Measurements from ENCODE around the gene BSN.
"Not testable (repeated sequence)": the region's sequence is repeated elsewhere in the genome, so short reads cannot be mapped to it uniquely, and the experiment has no call there.

BSN gene

DNA sequence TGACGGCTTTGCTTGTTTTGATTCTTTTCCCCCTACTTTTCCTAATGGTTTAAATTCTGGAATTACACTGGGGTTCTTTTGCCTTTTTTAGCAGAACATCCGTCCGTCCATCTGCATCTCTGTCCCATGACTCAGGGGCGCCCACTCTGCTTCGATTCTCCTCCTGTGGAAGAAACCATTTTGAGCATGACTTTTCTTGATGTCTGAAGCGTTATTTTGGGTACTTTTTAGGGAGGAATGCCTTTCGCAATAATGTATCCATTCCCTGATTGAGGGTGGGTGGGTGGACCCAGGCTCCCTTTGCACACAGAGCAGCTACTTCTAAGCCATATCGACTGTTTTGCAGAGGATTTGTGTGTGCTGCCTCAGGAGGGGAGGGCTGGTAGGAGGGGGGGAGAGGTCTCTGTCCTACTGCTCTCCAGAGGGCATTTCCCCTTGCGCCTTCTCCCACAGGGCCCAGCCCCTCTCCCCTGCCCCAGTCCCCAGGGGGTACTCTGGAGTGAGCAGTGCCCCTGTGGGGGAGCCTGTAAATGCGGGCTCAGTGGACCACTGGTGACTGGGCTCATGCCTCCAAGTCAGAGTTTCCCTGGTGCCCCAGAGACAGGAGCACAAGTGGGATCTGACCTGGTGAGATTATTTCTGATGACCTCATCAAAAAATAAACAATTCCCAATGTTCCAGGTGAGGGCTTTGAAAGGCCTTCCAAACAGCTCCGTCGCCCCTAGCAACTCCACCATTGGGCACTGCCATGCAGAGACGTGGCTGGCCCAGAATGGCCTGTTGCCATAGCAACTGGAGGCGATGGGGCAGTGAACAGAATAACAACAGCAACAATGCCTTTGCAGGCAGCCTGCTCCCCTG, 19.5 kb upstream of the BSN start:
- no peak for DNase-seq (ENCODE audit: low read depth in 2 of 2)

DNA sequence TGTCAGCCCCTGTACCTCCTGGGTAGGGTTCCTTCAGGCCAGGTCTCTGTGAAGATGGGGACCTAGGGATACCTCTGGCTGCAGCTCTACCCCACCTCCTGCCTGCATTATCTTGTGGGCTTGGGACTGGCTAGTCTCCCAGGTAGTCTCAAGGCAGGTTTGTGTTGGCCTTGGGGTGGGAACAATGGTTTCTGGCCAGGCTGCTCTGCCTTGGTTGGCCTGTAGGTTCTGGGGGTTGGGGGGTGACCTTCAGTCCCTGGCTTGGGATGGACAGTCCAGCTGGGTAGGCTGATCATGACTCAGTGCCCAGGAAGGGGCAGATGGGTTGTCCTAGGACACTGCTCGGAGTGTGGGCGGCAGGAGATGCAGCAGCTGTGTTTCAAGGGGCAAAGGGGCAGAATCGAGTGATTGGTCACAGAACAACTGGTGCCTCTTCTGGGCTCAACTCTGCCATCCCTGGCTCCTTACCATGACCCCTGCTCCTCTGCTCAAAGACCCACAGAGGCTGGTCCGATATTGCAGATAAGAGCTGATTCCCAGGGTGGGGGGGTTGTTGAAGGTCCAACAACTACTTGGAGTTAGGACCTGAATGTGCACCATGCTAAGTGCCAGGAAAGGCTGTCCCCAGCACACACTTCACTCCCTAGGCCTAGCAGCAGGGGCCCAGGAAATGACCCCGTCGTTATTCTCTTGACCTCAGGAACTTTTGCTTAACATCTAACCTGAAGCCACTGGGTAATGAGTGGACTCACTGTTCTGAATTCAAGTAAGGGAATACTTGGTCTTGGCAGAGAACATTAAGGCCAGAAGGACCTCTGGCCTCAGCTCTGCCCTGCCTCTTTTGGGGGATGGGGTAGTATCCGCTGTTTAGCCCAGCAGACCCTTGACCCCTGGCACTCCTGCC, 18.1 kb upstream of the BSN start:
- DNase-seq (ENCODE audit: low read depth in 2 of 2) = no peak

- DNase-seq (ENCODE audit: low read depth in 2 of 2) = no peak
Measured at GRCh38 chr3:49536875-49537533, 17.3 kb upstream of the BSN start.

- DNase-seq (ENCODE audit: low read depth in 2 of 2) = peak; percentile 88 to 96
Measured at GRCh38 chr3:49539659-49540560, 14.4 kb upstream of the BSN start.

DNA sequence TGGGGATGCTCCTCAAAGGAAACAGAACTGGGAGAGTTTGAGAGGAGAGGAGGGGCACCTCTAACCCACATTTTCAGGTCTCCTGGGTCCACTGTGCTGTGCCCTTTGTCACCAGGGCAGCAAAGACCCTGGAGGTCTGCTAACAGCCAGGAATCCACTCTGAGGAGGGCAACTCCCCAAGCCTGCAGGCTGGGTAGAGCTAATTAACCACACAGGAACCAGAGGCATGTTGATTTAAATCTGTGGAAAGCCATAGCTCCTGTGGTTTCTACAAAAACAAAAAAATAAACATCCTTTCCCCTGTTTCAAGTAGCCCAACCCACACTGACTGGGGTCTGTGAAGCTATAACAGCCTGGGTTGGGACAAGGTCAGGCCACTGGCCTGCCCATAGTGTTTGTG, 2.2 kb upstream of the BSN start:
- DNase-seq (ENCODE audit: low read depth in 2 of 2) = no peak

GRCh38 chr3:49553324-49553691, 969 bp upstream of the BSN start:
- no peak for DNase-seq (ENCODE audit: low read depth in 2 of 2)

GRCh38 chr3:49554633-49555265, 472 bp downstream of the BSN start:
- peak; percentile 44 to 58 for DNase-seq (ENCODE audit: low read depth in 2 of 2)

GRCh38 chr3:49556500-49557275, 2.4 kb downstream of the BSN start:
- DNase-seq (ENCODE audit: low read depth in 2 of 2) = no peak

DNA sequence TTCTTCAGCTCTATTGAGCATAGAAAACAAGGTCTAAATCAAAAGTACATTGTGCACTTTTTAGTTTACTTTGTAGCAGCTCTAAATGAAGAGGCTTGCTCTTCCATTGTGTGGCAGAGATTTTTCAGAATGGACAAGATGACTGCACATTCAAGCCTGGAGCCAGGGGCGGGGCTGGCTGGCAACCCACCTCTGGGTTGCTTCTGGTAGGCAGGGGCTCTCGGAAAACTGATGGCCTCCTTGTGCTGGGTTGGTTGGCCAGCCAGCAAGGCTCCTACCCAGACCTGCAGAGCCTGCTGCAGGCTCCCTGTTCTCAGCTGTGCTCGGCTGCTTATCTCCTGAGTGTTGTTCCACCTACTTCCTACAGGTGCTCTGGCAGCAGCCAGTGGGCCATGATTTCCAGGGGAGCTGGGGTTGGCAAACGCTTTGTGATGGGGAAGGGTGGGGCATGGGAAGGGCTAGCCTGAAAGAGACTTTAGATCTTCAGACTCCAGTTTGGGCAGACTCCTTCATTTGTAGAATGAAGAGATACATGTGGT, 8.8 kb downstream of the BSN start:
- no peak for DNase-seq (ENCODE audit: low read depth in 2 of 2)

- DNase-seq (ENCODE audit: low read depth in 2 of 2) = no peak
Measured at GRCh38 chr3:49563766-49564165, 9.5 kb downstream of the BSN start.

GRCh38 chr3:49566312-49566711, 12.0 kb downstream of the BSN start:
- no peak for DNase-seq (ENCODE audit: low read depth in 2 of 2)

DNA sequence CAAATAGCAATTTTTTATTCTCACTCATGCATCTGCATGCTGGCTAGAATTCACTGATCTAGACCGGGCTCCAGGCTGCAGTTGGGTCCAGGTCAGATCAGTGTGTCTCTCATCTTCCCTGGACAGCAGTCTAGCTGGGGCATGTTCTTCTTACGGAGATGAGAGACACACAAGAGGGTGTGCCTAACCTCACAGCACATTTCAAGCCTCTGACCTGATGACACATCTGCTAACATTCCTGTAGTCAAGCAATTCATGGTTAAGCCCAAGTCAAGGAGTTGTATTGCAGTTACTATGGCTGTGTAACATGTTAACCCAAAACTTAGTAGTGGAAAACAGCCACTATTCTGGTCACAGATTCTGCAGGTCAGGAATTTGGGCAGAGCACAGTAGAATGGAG, 13.1 kb downstream of the BSN start:
- no peak for DNase-seq (ENCODE audit: low read depth in 2 of 2)

- no peak for DNase-seq (ENCODE audit: low read depth in 2 of 2)
Measured at GRCh38 chr3:49568965-49569364, 14.7 kb downstream of the BSN start.

- no peak for DNase-seq (ENCODE audit: low read depth in 2 of 2)
Measured at GRCh38 chr3:49570028-49570654, 15.9 kb downstream of the BSN start.

DNA sequence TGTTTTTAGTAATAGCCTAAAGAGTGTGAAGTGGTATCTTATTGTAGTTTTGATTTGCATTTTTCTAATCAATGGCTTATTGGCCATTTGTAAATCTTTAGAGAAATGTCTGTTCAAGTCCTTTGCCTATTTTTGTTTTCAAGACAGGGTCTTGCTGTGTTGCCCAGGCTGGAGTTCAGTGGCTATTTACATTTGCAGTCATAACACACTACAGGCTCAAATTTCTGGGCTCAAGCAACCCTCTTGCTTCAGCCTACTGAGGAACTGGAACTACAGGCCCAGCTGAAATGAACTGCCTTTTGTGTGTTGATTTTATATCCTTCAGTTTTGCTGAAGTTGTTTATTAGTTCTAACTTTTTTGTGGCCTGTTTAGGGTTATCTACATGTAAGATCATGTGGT, 27.9 kb downstream of the BSN start:
- no peak for DNase-seq (ENCODE audit: low read depth in 2 of 2)

GRCh38 chr3:49585261-49585755, 31.0 kb downstream of the BSN start:
- DNase-seq (ENCODE audit: low read depth in 2 of 2) = not testable (repeated sequence)

DNA sequence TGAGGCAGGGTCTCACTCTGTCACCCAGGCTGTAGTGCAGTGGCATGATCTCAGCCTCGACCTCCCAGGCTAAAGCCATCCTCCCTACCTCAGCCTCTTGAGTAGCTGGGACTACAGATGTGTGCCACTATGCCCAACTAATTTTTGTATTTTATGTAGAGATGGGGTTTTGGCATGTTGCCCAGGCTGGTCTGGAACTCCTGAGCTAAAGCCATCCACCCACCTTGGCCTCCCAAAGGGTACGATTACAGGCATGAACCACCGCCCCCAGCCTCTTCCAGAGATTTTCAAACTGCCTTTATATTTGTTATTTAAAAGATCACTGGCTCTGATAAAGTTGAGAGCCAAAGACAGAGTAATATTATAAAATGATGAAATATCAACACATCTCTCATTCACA, 37.3 kb downstream of the BSN start:
- DNase-seq (ENCODE audit: low read depth in 2 of 2) = no peak

DNA sequence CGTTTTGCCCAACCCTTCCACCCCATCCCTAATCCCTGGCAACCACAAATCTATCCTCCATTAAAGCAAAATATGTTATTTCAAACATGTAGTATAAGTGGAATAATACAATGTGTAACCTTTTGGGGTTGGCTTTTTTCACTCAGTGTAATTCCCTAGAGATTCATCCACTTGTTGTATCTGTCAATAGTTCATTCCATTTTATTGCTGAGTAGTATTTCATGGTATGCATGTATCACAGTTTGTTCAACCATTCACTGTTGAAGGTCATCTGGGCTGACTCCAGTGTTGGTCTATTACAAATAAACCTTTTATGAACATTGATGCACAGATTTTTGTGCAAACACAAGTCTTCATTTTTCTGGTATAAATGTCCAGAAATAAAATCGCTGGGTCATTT, 38.8 kb downstream of the BSN start:
- DNase-seq (ENCODE audit: low read depth in 2 of 2) = no peak

DNA sequence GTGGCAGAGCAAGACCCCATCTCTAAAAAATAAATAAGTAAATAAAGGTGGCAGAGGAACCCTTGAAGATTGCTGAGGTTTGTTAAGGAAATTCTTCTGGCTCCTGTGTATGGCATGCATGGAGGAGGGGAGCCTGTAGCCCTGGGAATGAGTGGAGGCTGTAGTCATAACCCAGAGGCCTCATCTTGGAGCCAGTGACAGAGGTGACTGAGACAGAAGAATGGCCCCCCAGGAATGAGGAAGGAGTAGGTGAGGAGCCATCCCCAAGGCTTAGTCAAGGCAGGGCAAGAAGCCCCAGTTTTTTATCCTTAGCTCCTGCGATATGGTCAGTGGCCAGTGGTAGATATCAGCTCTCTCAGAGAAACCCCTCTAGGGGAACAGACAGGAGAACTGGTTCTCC, 46.5 kb downstream of the BSN start:
- no peak for DNase-seq (ENCODE audit: low read depth in 2 of 2)
